HepG2 (cell line): ENCODE data around the gene MOGAT3. TPM values are rescaled to one million over a fixed set of nuclear protein-coding genes. Genes with fewer than 3 reads are reported as not detected.

Source experiments
- ARNTL ChIP-seq: sonication (generic); formaldehyde crosslinking; IDR thresholded peaks from 2 replicates; pipeline ENCODE4 v1.4.0; 2020; ENCODE audit warnings: mild to moderate bottlenecking, missing genetic modification reagents
- ATAD3A ChIP-seq: sonication (generic); formaldehyde crosslinking; IDR thresholded peaks from 2 replicates; pipeline ENCODE4 v1.4.0; 2020; ENCODE audit warnings: missing genetic modification reagents
- FOXK2 ChIP-seq: fragments of 450-650 bp; IDR thresholded peaks from 2 replicates; pipeline ENCODE4 v1.6.1; 2016
- HNF1B ChIP-seq: sonication (generic); formaldehyde crosslinking; IDR thresholded peaks from 2 replicates; pipeline ENCODE4 v1.5.1; 2020; ENCODE audit warnings: mild to moderate bottlenecking, moderate library complexity, missing genetic modification reagents
- HNF4A ChIP-seq: sonication (generic); formaldehyde crosslinking; IDR thresholded peaks from 2 replicates; pipeline ENCODE4 v1.4.0; 2020; ENCODE audit warnings: missing genetic modification reagents
- KDM5B ChIP-seq: sonication (generic); formaldehyde crosslinking; IDR thresholded peaks from 2 replicates; pipeline ENCODE4 v1.4.0; 2020; ENCODE audit warnings: missing genetic modification reagents, mild to moderate bottlenecking, borderline replicate concordance
- NR1H2 ChIP-seq: sonication (generic); formaldehyde crosslinking; IDR thresholded peaks from 2 replicates; pipeline ENCODE4 v1.8.1; 2022; ENCODE audit warnings: low read depth, missing genetic modification reagents, borderline replicate concordance
- RFXANK ChIP-seq: IDR thresholded peaks from 2 replicates; pipeline ENCODE4 v1.6.1; 2016
- SP4 ChIP-seq: sonication (generic); formaldehyde crosslinking; IDR thresholded peaks from 2 replicates; pipeline ENCODE4 v1.8.1; 2023; ENCODE audit warnings: mild to moderate bottlenecking, missing genetic modification reagents
- ZNF256 ChIP-seq: sonication (generic); formaldehyde crosslinking; conservative IDR thresholded peaks from 2 replicates; pipeline ENCODE4 v1.4.0; 2020; ENCODE audit warnings: missing genetic modification reagents
- ZSCAN5A ChIP-seq: sonication (generic); formaldehyde crosslinking; IDR thresholded peaks from 2 replicates; pipeline ENCODE4 v1.8.0; 2022; ENCODE audit warnings: mild to moderate bottlenecking, missing genetic modification reagents, borderline replicate concordance
- polyA plus RNA-seq, 8 experiments: library from polyadenylated mRNA; depleted of rRNA in 3 of 8; stranded (reverse) in 7 of 8; unstranded in 1 of 8; fragments of >200 nt; fragmentation: Illumina TruSeq in 4 of 8; extraction: Trizol in 4 of 8; gene quantifications; 2 replicates each; pipeline versions ENCODE4 v1.2.1 to v1.2.3, GENCODE V29; 2011 to 2016; ENCODE audit warnings: low read depth in 4 of 8, missing spikeins in 1 of 8, mixed read lengths in 1 of 8; ENCODE audit not compliant: insufficient read depth in 1 of 8
- total RNA-seq, 5 experiments: library from RNA; depleted of rRNA; stranded (reverse); fragments of >200 nt; fragmentation: Illumina TruSeq; extraction: Trizol; gene quantifications; 2 replicates each; pipeline ENCODE4 v1.2.3, GENCODE V29; 2016; ENCODE audit warnings: low read depth in 1 of 5
- TF ChIP-seq, protein P1 (sequence below): sonication (generic); formaldehyde crosslinking; IDR thresholded peaks from 2 replicates; pipeline ENCODE4 v1.4.0; 2020; ENCODE audit warnings: low read depth, missing genetic modification reagents
- TF ChIP-seq, protein P2 (sequence below): sonication (generic); formaldehyde crosslinking; conservative IDR thresholded peaks from 2 replicates; pipeline ENCODE4 v1.8.0; 2022; ENCODE audit warnings: mild to moderate bottlenecking, moderate library complexity, missing genetic modification reagents
- TF ChIP-seq, protein P3 (sequence below): sonication (generic); formaldehyde crosslinking; IDR thresholded peaks from 2 replicates; pipeline ENCODE4 v1.4.0; 2020; ENCODE audit warnings: missing genetic modification reagents
- TF ChIP-seq, protein P4 (sequence below): sonication (generic); formaldehyde crosslinking; IDR thresholded peaks from 2 replicates; pipeline ENCODE4 v1.8.1; 2023; ENCODE audit warnings: missing genetic modification reagents, mild to moderate bottlenecking, borderline replicate concordance

The MOGAT3 gene
- total and polyA plus RNA-seq, 2 of the 13 experiments (the other 11 are each of a cell fraction or from before 2014, with no cell fraction given): 22.5 to 30.5 TPM

- peak; percentile 88 for TF ChIP-seq HNF1B (CRISPR knock-in tag)
- TF ChIP-seq SP4 (CRISPR knock-in tag): peak; percentile 47; the same call in 1 of the 2 replicates
- TF ChIP-seq, protein P1, sequence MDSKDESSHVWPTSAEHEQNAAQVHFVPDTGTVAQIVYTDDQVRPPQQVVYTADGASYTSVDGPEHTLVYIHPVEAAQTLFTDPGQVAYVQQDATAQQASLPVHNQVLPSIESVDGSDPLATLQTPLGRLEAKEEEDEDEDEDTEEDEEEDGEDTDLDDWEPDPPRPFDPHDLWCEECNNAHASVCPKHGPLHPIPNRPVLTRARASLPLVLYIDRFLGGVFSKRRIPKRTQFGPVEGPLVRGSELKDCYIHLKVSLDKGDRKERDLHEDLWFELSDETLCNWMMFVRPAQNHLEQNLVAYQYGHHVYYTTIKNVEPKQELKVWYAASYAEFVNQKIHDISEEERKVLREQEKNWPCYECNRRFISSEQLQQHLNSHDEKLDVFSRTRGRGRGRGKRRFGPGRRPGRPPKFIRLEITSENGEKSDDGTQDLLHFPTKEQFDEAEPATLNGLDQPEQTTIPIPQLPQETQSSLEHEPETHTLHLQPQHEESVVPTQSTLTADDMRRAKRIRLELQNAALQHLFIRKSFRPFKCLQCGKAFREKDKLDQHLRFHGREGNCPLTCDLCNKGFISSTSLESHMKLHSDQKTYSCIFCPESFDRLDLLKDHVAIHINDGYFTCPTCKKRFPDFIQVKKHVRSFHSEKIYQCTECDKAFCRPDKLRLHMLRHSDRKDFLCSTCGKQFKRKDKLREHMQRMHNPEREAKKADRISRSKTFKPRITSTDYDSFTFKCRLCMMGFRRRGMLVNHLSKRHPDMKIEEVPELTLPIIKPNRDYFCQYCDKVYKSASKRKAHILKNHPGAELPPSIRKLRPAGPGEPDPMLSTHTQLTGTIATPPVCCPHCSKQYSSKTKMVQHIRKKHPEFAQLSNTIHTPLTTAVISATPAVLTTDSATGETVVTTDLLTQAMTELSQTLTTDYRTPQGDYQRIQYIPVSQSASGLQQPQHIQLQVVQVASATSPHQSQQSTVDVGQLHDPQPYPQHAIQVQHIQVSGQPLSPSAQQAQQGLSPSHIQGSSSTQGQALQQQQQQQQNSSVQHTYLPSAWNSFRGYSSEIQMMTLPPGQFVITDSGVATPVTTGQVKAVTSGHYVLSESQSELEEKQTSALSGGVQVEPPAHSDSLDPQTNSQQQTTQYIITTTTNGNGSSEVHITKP (CRISPR knock-in tag): 0 out of 2 replicates have a peak, but pooled peaks have one; percentile 51
- TF ChIP-seq, protein P2, sequence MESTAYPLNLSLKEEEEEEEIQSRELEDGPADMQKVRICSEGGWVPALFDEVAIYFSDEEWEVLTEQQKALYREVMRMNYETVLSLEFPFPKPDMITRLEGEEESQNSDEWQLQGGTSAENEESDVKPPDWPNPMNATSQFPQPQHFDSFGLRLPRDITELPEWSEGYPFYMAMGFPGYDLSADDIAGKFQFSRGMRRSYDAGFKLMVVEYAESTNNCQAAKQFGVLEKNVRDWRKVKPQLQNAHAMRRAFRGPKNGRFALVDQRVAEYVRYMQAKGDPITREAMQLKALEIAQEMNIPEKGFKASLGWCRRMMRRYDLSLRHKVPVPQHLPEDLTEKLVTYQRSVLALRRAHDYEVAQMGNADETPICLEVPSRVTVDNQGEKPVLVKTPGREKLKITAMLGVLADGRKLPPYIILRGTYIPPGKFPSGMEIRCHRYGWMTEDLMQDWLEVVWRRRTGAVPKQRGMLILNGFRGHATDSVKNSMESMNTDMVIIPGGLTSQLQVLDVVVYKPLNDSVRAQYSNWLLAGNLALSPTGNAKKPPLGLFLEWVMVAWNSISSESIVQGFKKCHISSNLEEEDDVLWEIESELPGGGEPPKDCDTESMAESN (CRISPR knock-in tag): peak; percentile 53; the same call in 1 of the 2 replicates
- TF ChIP-seq FOXK2: peak; percentile 30; the same call in 1 of the 2 replicates
- TF ChIP-seq ZNF256: no peak
- no peak for TF ChIP-seq ARNTL (CRISPR knock-in tag)
- TF ChIP-seq KDM5B (CRISPR knock-in tag): peak; percentile 38; the same call in 1 of the 2 replicates
- no peak for TF ChIP-seq NR1H2 (CRISPR knock-in tag)
- no peak for TF ChIP-seq HNF4A (CRISPR knock-in tag)
- TF ChIP-seq ATAD3A (CRISPR knock-in tag): no peak
- TF ChIP-seq, protein P3, sequence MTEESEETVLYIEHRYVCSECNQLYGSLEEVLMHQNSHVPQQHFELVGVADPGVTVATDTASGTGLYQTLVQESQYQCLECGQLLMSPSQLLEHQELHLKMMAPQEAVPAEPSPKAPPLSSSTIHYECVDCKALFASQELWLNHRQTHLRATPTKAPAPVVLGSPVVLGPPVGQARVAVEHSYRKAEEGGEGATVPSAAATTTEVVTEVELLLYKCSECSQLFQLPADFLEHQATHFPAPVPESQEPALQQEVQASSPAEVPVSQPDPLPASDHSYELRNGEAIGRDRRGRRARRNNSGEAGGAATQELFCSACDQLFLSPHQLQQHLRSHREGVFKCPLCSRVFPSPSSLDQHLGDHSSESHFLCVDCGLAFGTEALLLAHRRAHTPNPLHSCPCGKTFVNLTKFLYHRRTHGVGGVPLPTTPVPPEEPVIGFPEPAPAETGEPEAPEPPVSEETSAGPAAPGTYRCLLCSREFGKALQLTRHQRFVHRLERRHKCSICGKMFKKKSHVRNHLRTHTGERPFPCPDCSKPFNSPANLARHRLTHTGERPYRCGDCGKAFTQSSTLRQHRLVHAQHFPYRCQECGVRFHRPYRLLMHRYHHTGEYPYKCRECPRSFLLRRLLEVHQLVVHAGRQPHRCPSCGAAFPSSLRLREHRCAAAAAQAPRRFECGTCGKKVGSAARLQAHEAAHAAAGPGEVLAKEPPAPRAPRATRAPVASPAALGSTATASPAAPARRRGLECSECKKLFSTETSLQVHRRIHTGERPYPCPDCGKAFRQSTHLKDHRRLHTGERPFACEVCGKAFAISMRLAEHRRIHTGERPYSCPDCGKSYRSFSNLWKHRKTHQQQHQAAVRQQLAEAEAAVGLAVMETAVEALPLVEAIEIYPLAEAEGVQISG (CRISPR knock-in tag): no peak; the same call in 1 of the 2 replicates
- TF ChIP-seq, protein P4, sequence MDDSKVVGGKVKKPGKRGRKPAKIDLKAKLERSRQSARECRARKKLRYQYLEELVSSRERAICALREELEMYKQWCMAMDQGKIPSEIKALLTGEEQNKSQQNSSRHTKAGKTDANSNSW: no peak
- TF ChIP-seq ZSCAN5A (CRISPR knock-in tag): no peak
- no peak for TF ChIP-seq RFXANK (CRISPR knock-in tag)
Observed at GRCh38 chr7:101218236-101219125, 17.6 kb upstream of the MOGAT3 start (continued).
